HG03175 (cell line): ENCODE measurements around the gene CLDN18.

Experiments used
- ATAC-seq: cut with Tn5 transposase; IDR thresholded peaks from one replicate; pipeline ENCODE4 v1.9.1; 2021; ENCODE audit warnings: mild to moderate bottlenecking, moderate library complexity; ENCODE audit not compliant: unreplicated experiment

Gene CLDN18

DNA sequence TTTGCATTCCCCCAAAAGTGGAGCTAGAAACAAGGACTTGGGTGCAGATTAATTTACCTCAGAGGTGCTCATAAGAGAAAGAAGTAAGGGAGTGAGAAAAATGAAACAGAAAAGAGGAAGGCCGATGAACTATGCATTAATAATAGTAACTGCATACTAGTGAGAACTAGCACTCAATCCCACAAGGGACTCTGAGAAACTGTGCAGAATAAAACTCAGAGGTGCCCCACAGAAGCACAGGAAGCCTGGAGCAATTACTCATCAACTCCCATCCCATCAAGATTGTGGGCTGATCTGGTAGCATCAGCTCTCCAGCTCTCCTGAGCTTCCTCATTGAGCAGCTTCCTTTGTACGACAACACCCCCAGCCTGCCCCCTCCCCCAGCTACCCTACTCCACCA, 50.8 kb downstream of the CLDN18 start:
- ATAC-seq, result peak; percentile 55

GRCh38 chr3:138062037-138062436, 52.1 kb downstream of the CLDN18 start:
- ATAC-seq, result no peak

DNA sequence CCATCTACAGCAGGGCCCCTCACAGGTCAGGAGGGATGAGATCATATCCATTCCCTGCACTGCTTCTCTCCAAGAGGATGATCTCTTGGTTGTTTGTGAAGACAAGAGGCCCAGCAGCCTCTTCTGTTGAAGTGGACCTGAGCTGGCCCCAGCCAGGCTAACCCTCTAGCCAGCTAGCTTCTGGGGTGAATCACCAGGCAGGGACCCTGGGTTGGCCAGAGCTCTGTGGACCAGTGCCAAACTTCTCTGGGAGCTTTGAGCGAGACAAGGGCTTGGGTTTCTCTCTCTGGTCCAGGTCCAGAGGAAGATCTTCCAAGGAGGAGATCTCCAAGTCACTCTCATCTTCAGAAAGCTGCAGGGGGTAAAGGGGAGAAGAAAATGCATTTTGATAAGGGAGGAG, 52.7 kb downstream of the CLDN18 start:
- ATAC-seq, result no peak

DNA sequence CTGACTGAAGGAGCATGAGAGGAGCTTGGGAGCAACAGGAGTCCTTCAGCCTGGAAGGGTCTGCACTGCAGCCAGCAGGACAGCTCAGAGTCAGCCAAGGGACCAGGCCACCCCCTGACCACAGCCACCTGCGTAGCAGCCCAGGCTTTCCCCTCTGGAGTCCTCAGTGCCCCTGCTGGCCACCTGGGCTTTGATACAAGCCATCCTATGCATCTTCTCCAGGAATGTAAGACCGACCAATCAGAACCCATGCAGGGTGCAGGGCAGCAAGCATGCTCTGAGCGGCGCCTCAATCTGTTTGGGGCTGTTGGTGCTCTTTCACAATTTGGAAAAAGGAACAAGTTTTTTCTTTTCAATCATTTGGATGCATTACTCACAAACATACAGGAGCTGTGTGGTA, 53.5 kb downstream of the CLDN18 start:
- no peak for ATAC-seq

DNA sequence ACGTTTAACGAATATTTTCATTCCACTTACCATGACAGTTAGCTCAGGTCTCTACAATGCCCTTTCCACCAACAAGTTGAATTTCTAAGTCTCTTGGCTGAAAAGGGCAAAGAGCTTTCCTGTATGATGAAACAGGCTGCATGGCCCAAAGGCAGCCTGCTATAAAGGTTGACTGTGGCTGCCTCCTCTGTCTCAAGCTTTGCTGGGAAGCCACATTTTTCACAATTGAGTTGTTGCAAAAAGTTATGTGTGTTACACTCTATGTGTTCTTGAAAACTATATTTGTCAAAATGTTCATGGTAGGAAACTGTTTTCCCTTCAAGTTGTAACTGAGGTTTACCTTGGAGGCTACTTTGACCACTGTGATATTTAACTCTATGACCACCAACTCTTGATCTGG, 56.0 kb downstream of the CLDN18 start:
- peak; percentile 1 for ATAC-seq

DNA sequence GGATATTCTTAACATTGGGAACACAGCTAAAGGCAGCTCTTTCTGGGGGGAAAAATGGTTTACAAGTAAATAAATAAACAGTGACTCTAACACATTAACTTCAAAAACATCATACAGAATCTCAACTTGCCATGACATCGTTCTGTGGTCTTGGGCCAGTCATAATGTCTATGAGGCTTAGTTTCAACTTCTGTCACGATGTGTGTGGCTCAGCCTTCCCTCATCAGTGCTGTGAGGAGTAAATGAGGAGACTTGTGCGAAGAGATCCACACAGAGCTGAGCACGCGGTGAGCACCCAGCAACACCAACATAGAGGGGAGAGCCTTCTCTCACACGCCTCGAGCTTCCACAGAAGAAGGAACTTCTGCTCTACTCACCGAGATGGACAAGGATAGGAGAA, 56.4 kb downstream of the CLDN18 start:
- peak; percentile 88 for ATAC-seq

GRCh38 chr3:138066972-138067371, 57.0 kb downstream of the CLDN18 start:
- no peak for ATAC-seq

- ATAC-seq, result no peak
Observed at GRCh38 chr3:138068046-138068445, 58.1 kb downstream of the CLDN18 start.

DNA sequence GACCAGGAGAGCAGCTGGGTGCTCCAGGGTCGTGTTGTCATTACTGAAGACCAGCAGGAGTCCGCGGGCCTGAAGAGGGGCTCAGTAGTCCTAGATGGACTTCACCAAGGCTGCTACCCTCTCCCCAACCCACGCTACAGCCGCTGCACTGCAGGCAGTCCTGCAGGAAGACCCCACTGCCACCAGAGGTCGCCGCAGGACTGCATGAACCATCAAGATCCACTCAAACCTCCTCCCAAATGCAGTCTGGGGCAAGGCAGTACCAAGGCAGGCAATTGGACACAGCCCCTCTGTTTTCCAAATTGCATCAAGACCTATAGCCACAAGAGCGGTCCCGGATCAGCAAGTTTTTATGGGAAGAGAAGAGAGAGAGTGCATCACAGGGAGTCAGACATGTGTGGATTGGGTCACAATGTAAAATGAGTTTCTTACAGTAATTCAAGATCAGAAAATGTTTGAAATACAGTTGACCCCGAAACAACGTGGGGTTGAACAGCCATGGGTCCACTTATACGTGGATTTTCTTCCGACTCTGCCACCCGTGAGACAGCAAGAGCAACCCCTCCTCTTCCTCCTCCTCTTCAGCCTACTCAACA, 58.7 kb downstream of the CLDN18 start:
- ATAC-seq, result peak; percentile 75

DNA sequence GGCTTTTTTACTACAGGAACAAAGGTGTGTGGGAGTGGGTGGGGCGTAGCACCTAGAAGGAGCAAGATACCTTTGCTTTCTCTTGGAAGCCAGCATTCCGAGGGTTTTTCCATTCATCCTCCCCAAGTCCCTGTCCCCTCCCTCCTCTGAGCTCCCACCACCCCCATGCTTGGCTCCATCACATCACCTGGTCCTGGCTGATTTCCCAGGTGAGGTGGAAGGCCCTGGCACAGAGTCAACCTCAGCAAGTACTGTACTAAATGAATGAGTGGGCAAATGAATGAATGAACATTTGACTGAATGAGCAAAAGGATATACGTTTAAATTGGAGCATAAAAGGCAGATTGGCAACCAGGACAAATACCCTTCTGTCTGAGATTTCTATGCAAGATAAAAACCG, 60.0 kb downstream of the CLDN18 start:
- ATAC-seq, result no peak

GRCh38 chr3:138072796-138073195, 62.8 kb downstream of the CLDN18 start:
- no peak for ATAC-seq

DNA sequence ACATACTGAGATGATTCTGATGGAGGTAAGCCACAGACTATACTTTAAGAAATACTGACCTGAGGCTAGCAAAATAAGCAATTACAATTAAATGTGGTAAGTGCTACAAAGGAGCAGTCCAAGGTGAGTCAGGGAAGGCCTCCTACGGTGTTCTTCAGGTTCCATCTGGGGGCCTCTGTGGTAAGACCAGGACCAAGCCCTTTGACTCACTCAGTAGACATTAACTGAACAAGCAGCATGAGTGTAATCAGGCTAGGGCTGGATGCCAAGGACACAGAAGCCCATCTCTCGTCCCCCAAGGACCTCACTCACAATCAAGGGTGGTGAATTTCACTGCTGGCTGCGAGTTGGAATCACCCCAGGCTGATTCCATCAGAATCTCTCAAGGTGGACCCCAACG, 68.1 kb downstream of the CLDN18 start:
- no peak for ATAC-seq

GRCh38 chr3:138078901-138079344, 69.0 kb downstream of the CLDN18 start:
- no peak for ATAC-seq

DNA sequence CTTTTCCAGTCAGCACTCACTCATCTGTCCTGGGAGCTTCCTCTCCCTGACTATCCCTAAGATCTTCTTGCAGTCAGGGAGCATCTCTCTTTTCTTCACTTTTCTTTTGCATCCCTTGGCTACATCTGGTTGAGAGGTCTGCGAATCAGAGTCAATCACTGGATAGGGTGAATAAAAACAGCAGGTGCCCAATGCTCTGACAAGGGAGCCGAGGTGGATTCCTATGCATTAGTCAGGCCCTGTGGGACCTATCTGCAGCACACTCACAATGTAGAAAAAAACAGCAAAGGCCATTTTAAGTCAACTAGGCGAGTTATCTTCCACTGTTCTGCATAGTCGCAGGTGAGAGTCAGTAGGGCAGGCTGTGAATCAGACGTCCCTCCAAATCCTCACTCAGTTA, 69.9 kb downstream of the CLDN18 start:
- no peak for ATAC-seq

GRCh38 chr3:138081371-138082084, 71.6 kb downstream of the CLDN18 start:
- no peak for ATAC-seq

- ATAC-seq, result no peak
Observed at GRCh38 chr3:138082085-138082991, 72.4 kb downstream of the CLDN18 start.

- no peak for ATAC-seq
Observed at GRCh38 chr3:138082992-138083386, 73.0 kb downstream of the CLDN18 start.
